Endothelial cell of umbilical vein (primary cell): ENCODE results near the gene PCDH15. TPM values are rescaled to one million over a fixed set of nuclear protein-coding genes. Genes with fewer than 3 reads are reported as not detected.

ENCODE experiments used
- BruUV-seq: library from RNA; stranded (reverse); fragments of 400-500 nt; replicated peaks from 2 replicates; lab custom pipeline; 2021; lab: Mats Ljungman, UMichigan
- CTCF ChIA-PET: fragments of 300-600, 350-600 bp; sonication (Branson Sonifier 250); formaldehyde crosslinking; loops from one replicate; lab custom pipeline; 2021; ENCODE audit warnings: antibody characterized with exemption, inconsistent platforms; lab: Charles Lee
- POLR2A ChIA-PET: fragments of 300-600, 350-600 bp; sonication (Branson Sonifier 250); formaldehyde crosslinking; loops from one replicate; lab custom pipeline; 2021; ENCODE audit warnings: antibody characterized with exemption, inconsistent platforms; lab: Charles Lee
- DNase-seq: peaks from one replicate; pipeline ENCODE4 v3.0.0-alpha.2; 2011; ENCODE audit warnings: low read depth, low spot score
- FAIRE-seq: peaks from 2 replicates; lab custom pipeline; 2011; peaks lifted over from hg19 to GRCh38; lab: Jason Lieb, UNC
- H2AFZ ChIP-seq: 2 replicates; pipeline ENCODE4 v1.6.0; 2012; ENCODE audit warnings: low read depth, low read length, control low read depth, inconsistent platforms
- H3K27ac ChIP-seq: 2 replicates; pipeline ENCODE4 v1.5.1; 2011; ENCODE audit warnings: low read depth, mild to moderate bottlenecking, control low read depth, low read length, moderate library complexity; ENCODE audit not compliant: insufficient read depth
- H3K27me3 ChIP-seq, 2 experiments: 2 replicates each; pipeline versions ENCODE4 v1.6.0 to v1.6.1; 2011; ENCODE audit warnings: low read length in 2 of 2, mixed read lengths in 1 of 2; ENCODE audit not compliant: control insufficient read depth in 2 of 2, insufficient read depth in 2 of 2
- H3K36me3 ChIP-seq, 2 experiments: 2 replicates in 1 of 2; 3 replicates in 1 of 2; pipeline ENCODE4 v1.5.1; 2011; ENCODE audit warnings: low read length in 2 of 2, mild to moderate bottlenecking in 1 of 2, moderate library complexity in 1 of 2; ENCODE audit not compliant: control insufficient read depth in 2 of 2, insufficient read depth in 2 of 2; ENCODE audit errors: extremely low read depth in 1 of 2
- H3K4me1 ChIP-seq: 3 replicates; pipeline ENCODE4 v1.5.1; 2011; ENCODE audit warnings: mild to moderate bottlenecking, low read length; ENCODE audit not compliant: control insufficient read depth, insufficient read depth; ENCODE audit errors: extremely low read depth
- H3K4me2 ChIP-seq: 2 replicates; pipeline ENCODE4 v1.6.1; 2011; ENCODE audit warnings: low read length, control low read depth, mixed read lengths; ENCODE audit not compliant: insufficient read depth
- H3K4me3 ChIP-seq, 3 experiments: fragments of 200-600 bp in 1 of 3; sonication (generic), shearing (Covaris generic) in 1 of 3; replicated peaks in 1 of 3; 2 replicates each; pipeline ENCODE4 v1.5.1; 2011 to 2016; ENCODE audit warnings: control low read depth in 3 of 3, low read length in 3 of 3, mild to moderate bottlenecking in 2 of 3, inconsistent platforms in 1 of 3, low read depth in 1 of 3, moderate library complexity in 1 of 3; ENCODE audit not compliant: insufficient read depth in 1 of 3
- H3K79me2 ChIP-seq: 2 replicates; pipeline ENCODE4 v1.6.0; 2012; ENCODE audit warnings: low read length, inconsistent platforms; ENCODE audit not compliant: control insufficient read depth, insufficient read depth
- H3K9ac ChIP-seq: replicated peaks from 2 replicates; pipeline ENCODE3; 2011; ENCODE audit warnings: low read length, control low read depth; ENCODE audit not compliant: insufficient read depth; ENCODE audit errors: extremely low read depth
- H3K9me1 ChIP-seq: replicated peaks from 3 replicates; pipeline ENCODE4 v1.6.0; 2011; ENCODE audit warnings: mild to moderate bottlenecking, low read length; ENCODE audit not compliant: control insufficient read depth, insufficient read depth; ENCODE audit errors: extremely low read depth
- H3K9me3 ChIP-seq: replicated peaks from 2 replicates; pipeline ENCODE4 v1.5.1; 2012; ENCODE audit warnings: low read length, inconsistent platforms; ENCODE audit not compliant: control insufficient read depth, insufficient read depth
- H4K20me1 ChIP-seq: replicated peaks from 2 replicates; pipeline ENCODE3; 2011; ENCODE audit warnings: mild to moderate bottlenecking, low read length; ENCODE audit not compliant: control insufficient read depth, insufficient read depth; ENCODE audit errors: extremely low read depth
- CTCF ChIP-seq, 2 donors: IDR thresholded peaks; 1 replicate in 1 of 2; 2 replicates in 1 of 2; pipeline ENCODE4 v1.5.1; 2011; ENCODE audit warnings: low read length in 2 of 2, mild to moderate bottlenecking in 2 of 2, moderate library complexity in 2 of 2, control low read depth in 1 of 2, inconsistent platforms in 1 of 2, low read depth in 1 of 2; ENCODE audit not compliant: insufficient read depth in 1 of 2; ENCODE audit errors: extremely low read depth in 1 of 2
- EZH2 ChIP-seq: IDR thresholded peaks from 2 replicates; pipeline ENCODE4 v1.6.1; 2012; ENCODE audit warnings: borderline replicate concordance, low read depth, mild to moderate bottlenecking, moderate library complexity, low read length, inconsistent platforms; ENCODE audit not compliant: severe bottlenecking
- FOS ChIP-seq: IDR thresholded peaks from 2 replicates; pipeline ENCODE4 v1.6.1; 2011; ENCODE audit warnings: mild to moderate bottlenecking, low read length, moderate library complexity, borderline replicate concordance; ENCODE audit not compliant: insufficient read depth
- GATA2 ChIP-seq: IDR thresholded peaks from 2 replicates; pipeline ENCODE4 v1.7.0; 2011; ENCODE audit warnings: low read depth, mild to moderate bottlenecking, moderate library complexity, mixed read lengths, low read length; ENCODE audit not compliant: insufficient read length, insufficient read depth
- JUN ChIP-seq: IDR thresholded peaks from 2 replicates; pipeline ENCODE4 v1.6.1; 2011; ENCODE audit warnings: borderline replicate concordance, low read depth; ENCODE audit not compliant: insufficient read length, insufficient read depth
- MAX ChIP-seq: IDR thresholded peaks from 2 replicates; pipeline ENCODE4 v1.6.1; 2011; ENCODE audit not compliant: insufficient read depth, insufficient read length
- MYC ChIP-seq: IDR thresholded peaks from one replicate; pipeline ENCODE4 v1.6.1; 2011; ENCODE audit warnings: mild to moderate bottlenecking, low read depth, low read length
- POLR2A ChIP-seq: IDR thresholded peaks from 2 replicates; pipeline ENCODE4 v1.6.1; 2012; ENCODE audit warnings: low read depth, mild to moderate bottlenecking, control low read depth, low read length
- POLR2AphosphoS5 ChIP-seq: IDR thresholded peaks from 2 replicates; pipeline ENCODE4 v1.6.1; 2012; ENCODE audit warnings: low read depth, mild to moderate bottlenecking, control low read depth, low read length, moderate library complexity; ENCODE audit not compliant: insufficient read depth
- dilution Hi-C: fragments of 300-500 bp; cut with MboI; formaldehyde crosslinking; loops from one replicate; pipeline ENCODE4 v1.15.0; 2019; ENCODE audit warnings: low sequenced_read_pairs; ENCODE audit not compliant: extremely low pct_ligation_motif_present
- intact Hi-C: fragments of 100-400 bp; cut with micrococcal nuclease; formaldehyde crosslinking; loops from one replicate; pipeline ENCODE4 v1.10.0; 2022
- polyA plus RNA-seq, 4 experiments: library from polyadenylated mRNA; depleted of rRNA in 3 of 4; stranded (reverse) in 3 of 4; unstranded in 1 of 4; fragments of >200 nt; gene quantifications; 2 replicates each; pipeline versions ENCODE4 v1.2.1 to v1.2.3, GENCODE V29; 2011 to 2012; ENCODE audit warnings: missing spikeins in 1 of 4
- total RNA-seq: library from RNA; stranded (reverse); gene quantifications from 2 replicates; pipeline ENCODE4 v1.2.3, GENCODE V29; 2021

Gene PCDH15
- total and polyA plus RNA-seq, 2 donors (not counting 3 experiments of a cell fraction or from before 2014, with no cell fraction given), result 0.04 TPM; not detected in 1

GRCh38 chr10:54660397-54660796 lies 140.6 kb downstream of the PCDH15 start:
- no peaks in the 10 kb centered on the region for H3K9me3 ChIP-seq
- ChIA-PET CTCF (no interaction called here), POLR2A (no interaction called here)
- H3K9me1 ChIP-seq, result no peaks in the 10 kb centered on the region
- no peaks in the 10 kb centered on the region for H3K27me3 ChIP-seq
- no peak for FAIRE-seq
- H3K4me2 ChIP-seq, result no peak overlapping the region
- H2AFZ ChIP-seq, result no peak overlapping the region
- no peak overlapping the region for H3K9ac ChIP-seq
- no peaks in the 10 kb centered on the region for H3K36me3 ChIP-seq
- DNase-seq, result no peak
- no TSS peak for BruUV-seq
- H3K4me1 ChIP-seq, result no peaks in the 10 kb centered on the region
- dilution Hi-C loops (no loop called here), intact Hi-C loops (no loop called here)
- no peaks in the 10 kb centered on the region for H3K79me2 ChIP-seq
- H3K27ac ChIP-seq, result no peak overlapping the region
- TF ChIP-seq EZH2 (no peak), GATA2 (no peak), FOS (no peak)
- no peak overlapping the region for H3K4me3 ChIP-seq
- H4K20me1 ChIP-seq, result no peaks in the 10 kb centered on the region

- intact Hi-C loops (no loop called here), dilution Hi-C loops (no loop called here)
- Histone ChIP-seq H4K20me1 (no peaks in the 10 kb centered on the region), H2AFZ (no peak overlapping the region), H3K9ac (no peak overlapping the region), H3K79me2 (no peaks in the 10 kb centered on the region), H3K36me3 (no peaks in the 10 kb centered on the region), H3K9me3 (no peaks in the 10 kb centered on the region), H3K27me3 (no peaks in the 10 kb centered on the region), H3K27ac (no peak overlapping the region), H3K4me2 (no peak overlapping the region), H3K4me1 (no peaks in the 10 kb centered on the region), H3K9me1 (no peaks in the 10 kb centered on the region), H3K4me3 (no peak overlapping the region)
- FAIRE-seq, result no peak
- DNase-seq, result no peak
- no TSS peak for BruUV-seq
- TF ChIP-seq EZH2 (no peak), JUN (no peak), MYC (no peak), CTCF (IDR thresholded peaks at IDR 0.05; ENCODE audit: extremely low read depth in 1 of 2, insufficient read depth in 1 of 2, low read depth in 1 of 2, low read length in 2 of 2) (no peak), FOS (no peak), POLR2A (no peak), MAX (no peak), GATA2 (no peak), POLR2AphosphoS5 (no peak)
- CTCF ChIA-PET, result no interaction called here
- POLR2A ChIA-PET, result no interaction called here
Measured at GRCh38 chr10:54656643-54657042, 144.4 kb downstream of the PCDH15 start.
